Measurements from ENCODE around the gene HEBP2.

The HEBP2 gene

GRCh38 chr6:138431256-138432062 is 27.4 kb downstream of the HEBP2 start:
- Histone ChIP-seq H3K27ac (ENCODE audit: low read depth, low read length) (no peak overlapping the region), H3K9ac (ENCODE audit: low read length) (no peak overlapping the region), H3K36me3 (ENCODE audit: control insufficient read depth, insufficient read depth, low read length) (no peaks in the 10 kb centered on the region), H3K4me1 (ENCODE audit: control insufficient read depth, insufficient read depth, low read length) (no peaks in the 10 kb centered on the region), H3K27me3 (ENCODE audit: control insufficient read depth, insufficient read depth, low read length) (no peaks in the 10 kb centered on the region), H3K4me3 (ENCODE audit: low read length) (no peak overlapping the region)

- H3K4me1 ChIP-seq (ENCODE audit: control insufficient read depth, insufficient read depth, low read length) = no peaks in the 10 kb centered on the region
These were observed 28.0 kb downstream of the HEBP2 start for GRCh38 chr6:138432063-138432356.

GRCh38 chr6:138434096-138434495 is 30.1 kb downstream of the HEBP2 start:
- no peaks in the 10 kb centered on the region for H3K27me3 ChIP-seq (ENCODE audit: control insufficient read depth, insufficient read depth, low read length)
- H3K36me3 ChIP-seq (ENCODE audit: control insufficient read depth, insufficient read depth, low read length) = no peaks in the 10 kb centered on the region
- no peak overlapping the region for H3K9ac ChIP-seq (ENCODE audit: low read length)
- no peaks in the 10 kb centered on the region for H3K4me1 ChIP-seq (ENCODE audit: control insufficient read depth, insufficient read depth, low read length)
- H3K4me3 ChIP-seq (ENCODE audit: low read length) = no peak overlapping the region
- H3K27ac ChIP-seq (ENCODE audit: low read depth, low read length) = no peak overlapping the region

More at GRCh38 chr6:138432063-138432356, 28.0 kb downstream of the HEBP2 start:
- H3K9ac ChIP-seq (ENCODE audit: low read length) = no peak overlapping the region
- no peak overlapping the region for H3K4me3 ChIP-seq (ENCODE audit: low read length)
- no peak overlapping the region for H3K27ac ChIP-seq (ENCODE audit: low read depth, low read length)
- H3K27me3 ChIP-seq (ENCODE audit: control insufficient read depth, insufficient read depth, low read length) = no peaks in the 10 kb centered on the region
- H3K36me3 ChIP-seq (ENCODE audit: control insufficient read depth, insufficient read depth, low read length) = no peaks in the 10 kb centered on the region

- Histone ChIP-seq H3K4me3 (ENCODE audit: low read length) (no peak overlapping the region), H3K36me3 (ENCODE audit: control insufficient read depth, insufficient read depth, low read length) (no peaks in the 10 kb centered on the region), H3K27ac (ENCODE audit: low read depth, low read length) (no peak overlapping the region), H3K4me1 (ENCODE audit: control insufficient read depth, insufficient read depth, low read length) (no peaks in the 10 kb centered on the region), H3K9ac (ENCODE audit: low read length) (no peak overlapping the region), H3K27me3 (ENCODE audit: control insufficient read depth, insufficient read depth, low read length) (no peaks in the 10 kb centered on the region)
These were observed 30.9 kb downstream of the HEBP2 start for GRCh38 chr6:138434925-138435324.

GRCh38 chr6:138439546-138439945 is 35.5 kb downstream of the HEBP2 start:
- Histone ChIP-seq H3K27ac (ENCODE audit: low read depth, low read length) (no peak overlapping the region), H3K4me3 (ENCODE audit: low read length) (no peak overlapping the region), H3K27me3 (ENCODE audit: control insufficient read depth, insufficient read depth, low read length) (no peaks in the 10 kb centered on the region), H3K4me1 (ENCODE audit: control insufficient read depth, insufficient read depth, low read length) (no peaks in the 10 kb centered on the region), H3K36me3 (ENCODE audit: control insufficient read depth, insufficient read depth, low read length) (no peaks in the 10 kb centered on the region), H3K9ac (ENCODE audit: low read length) (no peak overlapping the region)

- Histone ChIP-seq H3K27ac (ENCODE audit: low read depth, low read length) (no peak overlapping the region), H3K4me3 (ENCODE audit: low read length) (no peak overlapping the region), H3K27me3 (ENCODE audit: control insufficient read depth, insufficient read depth, low read length) (no peaks in the 10 kb centered on the region), H3K4me1 (ENCODE audit: control insufficient read depth, insufficient read depth, low read length) (no peaks in the 10 kb centered on the region), H3K9ac (ENCODE audit: low read length) (no peak overlapping the region), H3K36me3 (ENCODE audit: control insufficient read depth, insufficient read depth, low read length) (no peaks in the 10 kb centered on the region)
These were observed 36.3 kb downstream of the HEBP2 start for GRCh38 chr6:138440296-138440695.

- Histone ChIP-seq H3K36me3 (ENCODE audit: control insufficient read depth, insufficient read depth, low read length) (no peaks in the 10 kb centered on the region), H3K27ac (ENCODE audit: low read depth, low read length) (no peak overlapping the region), H3K4me1 (ENCODE audit: control insufficient read depth, insufficient read depth, low read length) (no peaks in the 10 kb centered on the region), H3K4me3 (ENCODE audit: low read length) (no peak overlapping the region), H3K27me3 (ENCODE audit: control insufficient read depth, insufficient read depth, low read length) (no peaks in the 10 kb centered on the region), H3K9ac (ENCODE audit: low read length) (no peak overlapping the region)
These were observed 36.8 kb downstream of the HEBP2 start for GRCh38 chr6:138440758-138441357.

- H3K9ac ChIP-seq (ENCODE audit: low read length) = no peak overlapping the region
- H3K4me3 ChIP-seq (ENCODE audit: low read length) = no peak overlapping the region
- no peak overlapping the region for H3K27ac ChIP-seq (ENCODE audit: low read depth, low read length)
These were observed 37.9 kb downstream of the HEBP2 start for GRCh38 chr6:138441965-138442364.

GRCh38 chr6:138442663-138443062 is 38.6 kb downstream of the HEBP2 start:
- H3K4me3 ChIP-seq (ENCODE audit: low read length) = no peak overlapping the region
- H3K36me3 ChIP-seq (ENCODE audit: control insufficient read depth, insufficient read depth, low read length) = no peaks in the 10 kb centered on the region
- H3K9ac ChIP-seq (ENCODE audit: low read length) = no peak overlapping the region
- no peaks in the 10 kb centered on the region for H3K4me1 ChIP-seq (ENCODE audit: control insufficient read depth, insufficient read depth, low read length)
- H3K27me3 ChIP-seq (ENCODE audit: control insufficient read depth, insufficient read depth, low read length) = no peaks in the 10 kb centered on the region
- H3K27ac ChIP-seq (ENCODE audit: low read depth, low read length) = no peak overlapping the region

More at GRCh38 chr6:138441965-138442364, 37.9 kb downstream of the HEBP2 start:
- no peaks in the 10 kb centered on the region for H3K36me3 ChIP-seq (ENCODE audit: control insufficient read depth, insufficient read depth, low read length)
- H3K4me1 ChIP-seq (ENCODE audit: control insufficient read depth, insufficient read depth, low read length) = no peaks in the 10 kb centered on the region
- H3K27me3 ChIP-seq (ENCODE audit: control insufficient read depth, insufficient read depth, low read length) = no peaks in the 10 kb centered on the region

- no peak overlapping the region for H3K9ac ChIP-seq (ENCODE audit: low read length)
- no peak overlapping the region for H3K4me3 ChIP-seq (ENCODE audit: low read length)
- no peak overlapping the region for H3K27ac ChIP-seq (ENCODE audit: low read depth, low read length)
- no peaks in the 10 kb centered on the region for H3K4me1 ChIP-seq (ENCODE audit: control insufficient read depth, insufficient read depth, low read length)
- no peaks in the 10 kb centered on the region for H3K36me3 ChIP-seq (ENCODE audit: control insufficient read depth, insufficient read depth, low read length)
- H3K27me3 ChIP-seq (ENCODE audit: control insufficient read depth, insufficient read depth, low read length) = no peaks in the 10 kb centered on the region
These were observed 40.0 kb downstream of the HEBP2 start for GRCh38 chr6:138443979-138444378.

GRCh38 chr6:138446821-138447220 is 42.8 kb downstream of the HEBP2 start:
- Histone ChIP-seq H3K27ac (ENCODE audit: low read depth, low read length) (no peak overlapping the region), H3K36me3 (ENCODE audit: control insufficient read depth, insufficient read depth, low read length) (no peaks in the 10 kb centered on the region), H3K27me3 (ENCODE audit: control insufficient read depth, insufficient read depth, low read length) (no peaks in the 10 kb centered on the region), H3K4me1 (ENCODE audit: control insufficient read depth, insufficient read depth, low read length) (no peaks in the 10 kb centered on the region), H3K9ac (ENCODE audit: low read length) (no peak overlapping the region), H3K4me3 (ENCODE audit: low read length) (no peak overlapping the region)

- H3K27me3 ChIP-seq (ENCODE audit: control insufficient read depth, insufficient read depth, low read length) = no peaks in the 10 kb centered on the region
- H3K4me3 ChIP-seq (ENCODE audit: low read length) = no peak overlapping the region
- no peaks in the 10 kb centered on the region for H3K36me3 ChIP-seq (ENCODE audit: control insufficient read depth, insufficient read depth, low read length)
- no peak overlapping the region for H3K27ac ChIP-seq (ENCODE audit: low read depth, low read length)
- no peaks in the 10 kb centered on the region for H3K4me1 ChIP-seq (ENCODE audit: control insufficient read depth, insufficient read depth, low read length)
- no peak overlapping the region for H3K9ac ChIP-seq (ENCODE audit: low read length)
These were observed 46.4 kb downstream of the HEBP2 start for GRCh38 chr6:138450445-138450844.

GRCh38 chr6:138451043-138451442 is 47.0 kb downstream of the HEBP2 start:
- H3K4me3 ChIP-seq (ENCODE audit: low read length) = no peak overlapping the region
- H3K4me1 ChIP-seq (ENCODE audit: control insufficient read depth, insufficient read depth, low read length) = no peaks in the 10 kb centered on the region
- no peak overlapping the region for H3K27ac ChIP-seq (ENCODE audit: low read depth, low read length)
- no peak overlapping the region for H3K9ac ChIP-seq (ENCODE audit: low read length)
- H3K27me3 ChIP-seq (ENCODE audit: control insufficient read depth, insufficient read depth, low read length) = no peaks in the 10 kb centered on the region
- no peaks in the 10 kb centered on the region for H3K36me3 ChIP-seq (ENCODE audit: control insufficient read depth, insufficient read depth, low read length)

Measured in rectal smooth muscle tissue (tissue), 1 donor.